Keratinocyte (primary cell): ENCODE measurements around the gene PTPRN2. TPM values are rescaled to one million over a fixed set of nuclear protein-coding genes. Genes with fewer than 3 reads are reported as not detected.

ENCODE experiments used
- DNase-seq: peaks from one replicate; pipeline ENCODE4 v3.0.0-alpha.2; 2011; ENCODE audit warnings: low read depth, missing footprints, low spot score
- FAIRE-seq: peaks from 2 replicates; lab custom pipeline; 2011; peaks lifted over from hg19 to GRCh38; lab: Jason Lieb, UNC
- H2AFZ ChIP-seq: 2 replicates; pipeline ENCODE4 v1.6.0; 2012; ENCODE audit warnings: low read length, control low read depth, inconsistent platforms; ENCODE audit not compliant: control insufficient read depth
- H3K27ac ChIP-seq: 2 replicates; pipeline ENCODE4 v1.5.1; 2011; ENCODE audit warnings: low read length; ENCODE audit not compliant: control insufficient read depth, insufficient read depth
- H3K27me3 ChIP-seq: 3 replicates; pipeline ENCODE4 v1.6.0; 2011; ENCODE audit warnings: low read length; ENCODE audit not compliant: control insufficient read depth, insufficient read depth; ENCODE audit errors: extremely low read depth
- H3K36me3 ChIP-seq, 2 experiments: 2 replicates in 1 of 2; 3 replicates in 1 of 2; pipeline ENCODE4 v1.5.1; 2011; ENCODE audit warnings: low read length in 2 of 2, mild to moderate bottlenecking in 1 of 2; ENCODE audit not compliant: control insufficient read depth in 2 of 2, insufficient read depth in 2 of 2; ENCODE audit errors: extremely low read depth in 1 of 2
- H3K4me1 ChIP-seq: 3 replicates; pipeline ENCODE4 v1.5.1; 2011; ENCODE audit warnings: low read length; ENCODE audit not compliant: control insufficient read depth, insufficient read depth; ENCODE audit errors: extremely low read depth
- H3K4me2 ChIP-seq: 3 replicates; pipeline ENCODE4 v1.6.0; 2011; ENCODE audit warnings: low read depth, low read length; ENCODE audit not compliant: control insufficient read depth, insufficient read depth; ENCODE audit errors: extremely low read depth
- H3K4me3 ChIP-seq, 3 experiments: fragments of 200-600 bp in 1 of 3; sonication (generic) in 1 of 3; 2 replicates in 2 of 3; 3 replicates in 1 of 3; pipeline ENCODE4 v1.5.1; 2011 to 2016; ENCODE audit warnings: low read length in 3 of 3, mild to moderate bottlenecking in 3 of 3, control low read depth in 2 of 3, inconsistent platforms in 1 of 3, low read depth in 1 of 3, mixed read lengths in 1 of 3, mixed run types in 1 of 3, moderate library complexity in 1 of 3; ENCODE audit not compliant: control insufficient read depth in 2 of 3, insufficient read depth in 2 of 3; ENCODE audit errors: extremely low read depth in 1 of 3
- H3K79me2 ChIP-seq: 2 replicates; pipeline ENCODE4 v1.6.0; 2012; ENCODE audit warnings: low read length; ENCODE audit not compliant: control insufficient read depth, insufficient read depth
- H3K9ac ChIP-seq: 3 replicates; pipeline ENCODE4 v1.6.0; 2011; ENCODE audit warnings: low read length; ENCODE audit not compliant: control insufficient read depth, insufficient read depth; ENCODE audit errors: extremely low read depth
- H3K9me1 ChIP-seq: 3 replicates; pipeline ENCODE4 v1.6.0; 2011; ENCODE audit warnings: low read length; ENCODE audit not compliant: control insufficient read depth, insufficient read depth; ENCODE audit errors: extremely low read depth
- H3K9me3 ChIP-seq: 2 replicates; pipeline ENCODE4 v1.5.1; 2012; ENCODE audit warnings: low read depth, low read length; ENCODE audit not compliant: control insufficient read depth
- H4K20me1 ChIP-seq: 3 replicates; pipeline ENCODE4 v1.6.0; 2011; ENCODE audit warnings: low read length; ENCODE audit not compliant: control insufficient read depth, insufficient read depth; ENCODE audit errors: extremely low read depth
- EZH2 ChIP-seq: IDR thresholded peaks from one replicate; pipeline ENCODE4 v1.6.1; 2012; ENCODE audit warnings: inconsistent platforms, mild to moderate bottlenecking, low read length, moderate library complexity
- dilution Hi-C: fragments of 300-500 bp; cut with MboI; formaldehyde crosslinking; loops from one replicate; pipeline ENCODE4 v1.7.0; 2020; ENCODE audit warnings: low sequenced_read_pairs; ENCODE audit not compliant: extremely low pct_ligation_motif_present
- polyA plus RNA-seq, 5 experiments: library from polyadenylated mRNA; depleted of rRNA in 3 of 5; stranded (reverse) in 3 of 5; stranded (forward) in 1 of 5; unstranded in 1 of 5; fragments of >200 nt; gene quantifications; 1 replicate in 1 of 5; 2 replicates in 3 of 5; 3 replicates in 1 of 5; pipeline versions ENCODE4 v1.2.1 to v1.2.3, GENCODE V29; 2011 to 2012; ENCODE audit warnings: missing spikeins in 2 of 5, low read depth in 1 of 5, low replicate concordance in 1 of 5
- TF ChIP-seq, protein P1 (sequence below), 3 experiments: IDR thresholded peaks in 1 of 3; conservative IDR thresholded peaks in 1 of 3; optimal IDR thresholded peaks in 1 of 3; 2 replicates in 2 of 3; 3 replicates in 1 of 3; pipeline versions ENCODE3 to v1.5.1; 2011; ENCODE audit warnings: low read length in 3 of 3, mild to moderate bottlenecking in 3 of 3, moderate library complexity in 2 of 3, control low read depth in 1 of 3, inconsistent platforms in 1 of 3; ENCODE audit not compliant: insufficient read depth in 2 of 3; ENCODE audit errors: extremely low read depth in 1 of 3

The PTPRN2 gene
- polyA plus RNA-seq, 1 donor (not counting 4 experiments of a cell fraction or from before 2014, with no cell fraction given), result not detected

DNA sequence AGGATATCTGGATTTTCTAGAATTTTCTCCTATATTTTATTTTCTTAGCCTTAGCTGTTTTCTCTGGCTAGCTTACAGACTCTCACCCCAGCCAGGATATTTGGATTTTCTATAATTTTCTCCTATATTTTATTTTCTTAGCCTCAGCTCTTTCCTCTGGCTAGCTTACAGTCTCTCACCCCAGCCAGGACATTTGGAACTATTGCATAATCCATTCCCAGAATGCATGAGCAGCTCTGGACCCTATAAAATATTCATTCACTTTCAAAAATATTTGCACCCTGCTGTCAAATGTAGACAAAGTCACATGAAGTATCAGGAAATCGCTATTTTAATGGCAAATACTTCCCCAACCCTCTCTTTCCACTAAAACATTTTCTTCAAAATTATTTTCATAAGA, 952.0 kb downstream of the PTPRN2 start:
- no peak overlapping the region for H2AFZ ChIP-seq
- dilution Hi-C loops, result no loop called here
- no peaks in the 10 kb centered on the region for H3K27me3 ChIP-seq
- TF ChIP-seq, protein P1, sequence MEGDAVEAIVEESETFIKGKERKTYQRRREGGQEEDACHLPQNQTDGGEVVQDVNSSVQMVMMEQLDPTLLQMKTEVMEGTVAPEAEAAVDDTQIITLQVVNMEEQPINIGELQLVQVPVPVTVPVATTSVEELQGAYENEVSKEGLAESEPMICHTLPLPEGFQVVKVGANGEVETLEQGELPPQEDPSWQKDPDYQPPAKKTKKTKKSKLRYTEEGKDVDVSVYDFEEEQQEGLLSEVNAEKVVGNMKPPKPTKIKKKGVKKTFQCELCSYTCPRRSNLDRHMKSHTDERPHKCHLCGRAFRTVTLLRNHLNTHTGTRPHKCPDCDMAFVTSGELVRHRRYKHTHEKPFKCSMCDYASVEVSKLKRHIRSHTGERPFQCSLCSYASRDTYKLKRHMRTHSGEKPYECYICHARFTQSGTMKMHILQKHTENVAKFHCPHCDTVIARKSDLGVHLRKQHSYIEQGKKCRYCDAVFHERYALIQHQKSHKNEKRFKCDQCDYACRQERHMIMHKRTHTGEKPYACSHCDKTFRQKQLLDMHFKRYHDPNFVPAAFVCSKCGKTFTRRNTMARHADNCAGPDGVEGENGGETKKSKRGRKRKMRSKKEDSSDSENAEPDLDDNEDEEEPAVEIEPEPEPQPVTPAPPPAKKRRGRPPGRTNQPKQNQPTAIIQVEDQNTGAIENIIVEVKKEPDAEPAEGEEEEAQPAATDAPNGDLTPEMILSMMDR (optimal IDR thresholded peaks at IDR 0.05 in 1 of 3, IDR thresholded peaks at IDR 0.05 in 1 of 3, conservative IDR thresholded peaks at IDR 0.05 in 1 of 3; ENCODE audit: extremely low read depth in 1 of 3, insufficient read depth in 2 of 3, low read length in 3 of 3), result no peak
- TF ChIP-seq EZH2, result no peak
- no peak overlapping the region for H3K4me2 ChIP-seq
- no peaks in the 10 kb centered on the region for H3K36me3 ChIP-seq
- peaks cover 7% of the 10 kb centered on the region for H3K9me3 ChIP-seq
- H3K4me3 ChIP-seq, result no peak overlapping the region
- H3K27ac ChIP-seq, result no peak overlapping the region
- no peaks in the 10 kb centered on the region for H3K4me1 ChIP-seq
- no peak overlapping the region for H3K9ac ChIP-seq
- no peaks in the 10 kb centered on the region for H3K79me2 ChIP-seq
- H4K20me1 ChIP-seq, result no peaks in the 10 kb centered on the region
- no peaks in the 10 kb centered on the region for H3K9me1 ChIP-seq
- FAIRE-seq, result no peak
- DNase-seq, result no peak

DNA sequence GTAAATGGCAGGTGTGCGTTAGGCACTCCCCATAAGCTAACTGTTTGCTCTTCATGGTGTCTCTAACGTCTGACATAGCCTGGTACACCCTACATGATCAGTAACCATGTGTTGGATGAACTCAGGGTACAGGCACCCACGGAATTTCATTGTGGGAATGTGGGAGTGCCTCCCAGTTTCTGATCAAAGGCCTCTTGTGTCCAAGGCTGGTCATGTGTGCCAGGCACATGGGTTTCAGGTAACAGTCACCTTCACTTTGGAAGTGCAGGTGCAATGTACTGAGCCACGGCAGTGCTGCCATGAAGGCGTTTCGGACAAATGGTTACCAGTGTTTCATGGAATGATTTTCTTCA, 952.5 kb downstream of the PTPRN2 start:
- Histone ChIP-seq H4K20me1 (no peaks in the 10 kb centered on the region), H3K27me3 (no peaks in the 10 kb centered on the region), H3K4me1 (no peaks in the 10 kb centered on the region), H3K9ac (no peak overlapping the region), H3K36me3 (no peaks in the 10 kb centered on the region), H3K4me2 (no peak overlapping the region), H2AFZ (no peak overlapping the region), H3K9me1 (no peaks in the 10 kb centered on the region), H3K27ac (no peak overlapping the region), H3K79me2 (no peaks in the 10 kb centered on the region), H3K4me3 (no peak overlapping the region), H3K9me3 (peaks cover 7% of the 10 kb centered on the region)
- TF ChIP-seq, protein P1 (optimal IDR thresholded peaks at IDR 0.05 in 1 of 3, IDR thresholded peaks at IDR 0.05 in 1 of 3, conservative IDR thresholded peaks at IDR 0.05 in 1 of 3; ENCODE audit: extremely low read depth in 1 of 3, insufficient read depth in 2 of 3, low read length in 3 of 3), result no peak
- no peak for TF ChIP-seq EZH2
- DNase-seq, result no peak
- dilution Hi-C loops, result no loop called here
- no peak for FAIRE-seq
